Measurements from ENCODE around the gene BCOR. TPM values are rescaled to one million over a fixed set of nuclear protein-coding genes. Genes with fewer than 3 reads are reported as not detected.
A peak's percentile ranks its signal among the peaks of the same experiment; 100 is the strongest.

The BCOR gene
- total and polyA plus RNA-seq, 9 of the 15 experiments (the other 6 are each of a cell fraction or from before 2014, with no cell fraction given), result 27.5 to 113 (median 37.6) TPM

DNA sequence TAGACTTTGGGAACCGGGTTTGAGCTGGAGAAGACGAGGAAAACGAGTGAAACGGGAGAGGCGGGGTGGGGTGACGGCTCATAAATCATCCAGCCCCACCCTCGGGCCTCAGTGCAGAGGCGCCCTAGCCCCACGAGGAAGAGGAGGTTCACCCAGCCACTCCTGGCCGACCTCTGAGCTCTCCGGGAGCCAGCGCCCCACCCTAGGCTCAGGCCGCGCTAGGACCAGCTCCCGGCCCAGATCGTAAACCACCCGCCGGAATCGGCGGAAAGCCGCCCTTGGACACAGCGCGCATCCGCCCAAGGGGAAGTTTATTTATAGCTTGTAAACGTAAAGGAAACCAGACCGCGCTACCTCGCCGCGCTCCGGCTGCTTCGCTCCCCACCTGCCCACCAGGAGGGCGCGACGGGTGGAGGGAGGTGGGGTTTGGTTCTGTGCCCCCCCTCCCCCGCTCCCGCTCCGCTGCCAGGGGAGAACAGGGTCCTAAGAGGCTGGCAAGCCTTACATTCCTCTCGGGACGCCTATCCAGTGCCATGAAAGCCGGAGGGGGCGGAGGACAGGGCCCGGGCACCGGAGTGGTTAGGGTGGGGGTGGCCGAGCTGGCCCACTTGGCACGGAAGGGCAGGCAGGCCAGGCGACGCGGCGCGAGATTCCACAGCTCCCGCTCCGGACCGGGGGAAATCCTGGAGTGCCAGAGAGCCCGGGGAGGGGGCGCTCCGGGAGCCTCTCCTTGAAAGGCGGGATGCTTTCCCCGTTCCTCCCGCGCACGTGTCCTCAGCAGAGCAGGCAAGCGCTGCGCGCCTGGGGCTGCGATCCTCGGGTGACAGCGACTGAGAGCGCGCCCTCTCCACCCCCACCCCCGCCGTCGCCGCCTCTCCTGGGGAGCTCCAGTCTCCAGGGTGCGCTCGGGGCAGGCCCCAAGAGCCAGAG lies 84.2 kb downstream of the BCOR start (continued):
- TF ChIP-seq CTCF (IDR thresholded peaks at IDR 0.05 in 2 of 3, conservative IDR thresholded peaks at IDR 0.05 in 1 of 3; ENCODE audit: insufficient read depth in 2 of 3, low read depth in 1 of 3, low read length in 3 of 3), result peak in 1 of 3 experiments; percentile 13; a peak in 1 of 6 replicates
- TF ChIP-seq NCOR1 (IDR thresholded peaks at IDR 0.05), result no peak
- TF ChIP-seq, protein P1, sequence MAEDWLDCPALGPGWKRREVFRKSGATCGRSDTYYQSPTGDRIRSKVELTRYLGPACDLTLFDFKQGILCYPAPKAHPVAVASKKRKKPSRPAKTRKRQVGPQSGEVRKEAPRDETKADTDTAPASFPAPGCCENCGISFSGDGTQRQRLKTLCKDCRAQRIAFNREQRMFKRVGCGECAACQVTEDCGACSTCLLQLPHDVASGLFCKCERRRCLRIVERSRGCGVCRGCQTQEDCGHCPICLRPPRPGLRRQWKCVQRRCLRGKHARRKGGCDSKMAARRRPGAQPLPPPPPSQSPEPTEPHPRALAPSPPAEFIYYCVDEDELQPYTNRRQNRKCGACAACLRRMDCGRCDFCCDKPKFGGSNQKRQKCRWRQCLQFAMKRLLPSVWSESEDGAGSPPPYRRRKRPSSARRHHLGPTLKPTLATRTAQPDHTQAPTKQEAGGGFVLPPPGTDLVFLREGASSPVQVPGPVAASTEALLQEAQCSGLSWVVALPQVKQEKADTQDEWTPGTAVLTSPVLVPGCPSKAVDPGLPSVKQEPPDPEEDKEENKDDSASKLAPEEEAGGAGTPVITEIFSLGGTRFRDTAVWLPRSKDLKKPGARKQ (CRISPR knock-in tag; IDR thresholded peaks at IDR 0.05), result no peak
- TF ChIP-seq SUPT5H (IDR thresholded peaks at IDR 0.05), result peak; percentile 54
- TF ChIP-seq ZNF217 (CRISPR knock-in tag; IDR thresholded peaks at IDR 0.05), result no peak
- TF ChIP-seq ZNF668 (CRISPR knock-in tag; IDR thresholded peaks at IDR 0.05), result no peak
- TF ChIP-seq, protein P2, sequence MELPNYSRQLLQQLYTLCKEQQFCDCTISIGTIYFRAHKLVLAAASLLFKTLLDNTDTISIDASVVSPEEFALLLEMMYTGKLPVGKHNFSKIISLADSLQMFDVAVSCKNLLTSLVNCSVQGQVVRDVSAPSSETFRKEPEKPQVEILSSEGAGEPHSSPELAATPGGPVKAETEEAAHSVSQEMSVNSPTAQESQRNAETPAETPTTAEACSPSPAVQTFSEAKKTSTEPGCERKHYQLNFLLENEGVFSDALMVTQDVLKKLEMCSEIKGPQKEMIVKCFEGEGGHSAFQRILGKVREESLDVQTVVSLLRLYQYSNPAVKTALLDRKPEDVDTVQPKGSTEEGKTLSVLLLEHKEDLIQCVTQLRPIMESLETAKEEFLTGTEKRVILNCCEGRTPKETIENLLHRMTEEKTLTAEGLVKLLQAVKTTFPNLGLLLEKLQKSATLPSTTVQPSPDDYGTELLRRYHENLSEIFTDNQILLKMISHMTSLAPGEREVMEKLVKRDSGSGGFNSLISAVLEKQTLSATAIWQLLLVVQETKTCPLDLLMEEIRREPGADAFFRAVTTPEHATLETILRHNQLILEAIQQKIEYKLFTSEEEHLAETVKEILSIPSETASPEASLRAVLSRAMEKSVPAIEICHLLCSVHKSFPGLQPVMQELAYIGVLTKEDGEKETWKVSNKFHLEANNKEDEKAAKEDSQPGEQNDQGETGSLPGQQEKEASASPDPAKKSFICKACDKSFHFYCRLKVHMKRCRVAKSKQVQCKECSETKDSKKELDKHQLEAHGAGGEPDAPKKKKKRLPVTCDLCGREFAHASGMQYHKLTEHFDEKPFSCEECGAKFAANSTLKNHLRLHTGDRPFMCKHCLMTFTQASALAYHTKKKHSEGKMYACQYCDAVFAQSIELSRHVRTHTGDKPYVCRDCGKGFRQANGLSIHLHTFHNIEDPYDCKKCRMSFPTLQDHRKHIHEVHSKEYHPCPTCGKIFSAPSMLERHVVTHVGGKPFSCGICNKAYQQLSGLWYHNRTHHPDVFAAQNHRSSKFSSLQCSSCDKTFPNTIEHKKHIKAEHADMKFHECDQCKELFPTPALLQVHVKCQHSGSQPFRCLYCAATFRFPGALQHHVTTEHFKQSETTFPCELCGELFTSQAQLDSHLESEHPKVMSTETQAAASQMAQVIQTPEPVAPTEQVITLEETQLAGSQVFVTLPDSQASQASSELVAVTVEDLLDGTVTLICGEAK (IDR thresholded peaks at IDR 0.05), result no peak
- TF ChIP-seq, protein P2 (CRISPR knock-in tag; IDR thresholded peaks at IDR 0.05), result no peak
- no peak for TF ChIP-seq TEAD2 (tag; IDR thresholded peaks at IDR 0.05)
- TF ChIP-seq KDM2B (CRISPR knock-in tag; IDR thresholded peaks at IDR 0.05), result no peak
- TF ChIP-seq, protein P3, sequence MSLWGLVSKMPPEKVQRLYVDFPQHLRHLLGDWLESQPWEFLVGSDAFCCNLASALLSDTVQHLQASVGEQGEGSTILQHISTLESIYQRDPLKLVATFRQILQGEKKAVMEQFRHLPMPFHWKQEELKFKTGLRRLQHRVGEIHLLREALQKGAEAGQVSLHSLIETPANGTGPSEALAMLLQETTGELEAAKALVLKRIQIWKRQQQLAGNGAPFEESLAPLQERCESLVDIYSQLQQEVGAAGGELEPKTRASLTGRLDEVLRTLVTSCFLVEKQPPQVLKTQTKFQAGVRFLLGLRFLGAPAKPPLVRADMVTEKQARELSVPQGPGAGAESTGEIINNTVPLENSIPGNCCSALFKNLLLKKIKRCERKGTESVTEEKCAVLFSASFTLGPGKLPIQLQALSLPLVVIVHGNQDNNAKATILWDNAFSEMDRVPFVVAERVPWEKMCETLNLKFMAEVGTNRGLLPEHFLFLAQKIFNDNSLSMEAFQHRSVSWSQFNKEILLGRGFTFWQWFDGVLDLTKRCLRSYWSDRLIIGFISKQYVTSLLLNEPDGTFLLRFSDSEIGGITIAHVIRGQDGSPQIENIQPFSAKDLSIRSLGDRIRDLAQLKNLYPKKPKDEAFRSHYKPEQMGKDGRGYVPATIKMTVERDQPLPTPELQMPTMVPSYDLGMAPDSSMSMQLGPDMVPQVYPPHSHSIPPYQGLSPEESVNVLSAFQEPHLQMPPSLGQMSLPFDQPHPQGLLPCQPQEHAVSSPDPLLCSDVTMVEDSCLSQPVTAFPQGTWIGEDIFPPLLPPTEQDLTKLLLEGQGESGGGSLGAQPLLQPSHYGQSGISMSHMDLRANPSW (CRISPR knock-in tag; IDR thresholded peaks at IDR 0.05), result no peak
